Activated effector memory CD4-positive, alpha-beta T cell treated with anti-CD3 and anti-CD28 coated beads, Interleukin-2, amount 50 U/mL, for 16 hours (primary cell): ENCODE measurements around the gene FRG1.
"Not testable (repeated sequence)": the region's sequence is repeated elsewhere in the genome, so short reads cannot be mapped to it uniquely, and the experiment has no call there.

ENCODE experiments used
- DNase-seq: peaks from one replicate; pipeline ENCODE4 v3.0.0-alpha.2; 2020

FRG1 gene

GRCh38 chr4:189985651-189986243 lies 45.1 kb downstream of the FRG1 start:
- DNase-seq = not testable (repeated sequence)

DNA sequence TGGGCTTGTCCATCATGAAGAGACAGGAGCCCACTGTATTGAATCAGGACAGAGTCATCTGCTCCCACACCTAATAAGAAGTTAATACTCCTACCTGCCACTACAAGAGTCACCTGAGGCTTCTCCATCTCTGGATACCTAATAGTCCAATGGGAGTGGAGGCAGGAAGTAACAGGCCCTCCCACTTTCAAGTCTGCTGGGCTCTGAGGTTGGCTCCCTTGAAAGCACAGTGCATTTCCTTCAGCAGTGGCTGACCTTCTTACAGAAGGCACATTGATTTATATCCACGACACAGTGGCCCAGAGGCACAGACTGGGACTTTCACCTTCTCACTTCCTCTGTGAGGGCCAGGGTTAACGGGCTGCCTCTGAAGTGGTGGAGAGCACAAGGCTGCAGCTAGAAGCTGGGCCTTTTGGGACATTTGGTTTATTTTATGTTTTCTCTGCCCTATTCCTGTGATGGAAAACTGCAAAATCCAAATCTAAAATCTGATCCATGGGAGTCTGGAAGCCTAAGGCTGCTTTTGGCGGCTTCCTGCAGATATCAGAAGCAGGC lies 48.3 kb downstream of the FRG1 start:
- no peak for DNase-seq

- not testable (repeated sequence) for DNase-seq
These were observed 49.3 kb downstream of the FRG1 start for GRCh38 chr4:189989941-189990340.
